HepG2 (cell line): ENCODE measurements around the gene METAP1D. TPM values are rescaled to one million over a fixed set of nuclear protein-coding genes. Genes with fewer than 3 reads are reported as not detected.
A peak's percentile ranks its signal among the peaks of the same experiment; 100 is the strongest.

Source experiments
- ARNTL ChIP-seq: sonication (generic); formaldehyde crosslinking; IDR thresholded peaks from 2 replicates; pipeline ENCODE4 v1.4.0; 2020; ENCODE audit warnings: mild to moderate bottlenecking, missing genetic modification reagents
- DR1 ChIP-seq: sonication (generic); formaldehyde crosslinking; IDR thresholded peaks from 2 replicates; pipeline ENCODE4 v1.8.0; 2021; ENCODE audit warnings: mild to moderate bottlenecking, missing genetic modification reagents, inconsistent platforms
- E2F2 ChIP-seq: sonication (generic); formaldehyde crosslinking; IDR thresholded peaks from 2 replicates; pipeline ENCODE4 v1.4.0; 2020; ENCODE audit warnings: missing genetic modification reagents, borderline replicate concordance
- FOXM1 ChIP-seq: sonication (generic); formaldehyde crosslinking; IDR thresholded peaks from 2 replicates; pipeline ENCODE4 v1.5.0; 2020; ENCODE audit warnings: missing genetic modification reagents
- HES4 ChIP-seq: sonication (generic); formaldehyde crosslinking; IDR thresholded peaks from 2 replicates; pipeline ENCODE4 v1.9.0; 2021; ENCODE audit warnings: mild to moderate bottlenecking, missing genetic modification reagents, borderline replicate concordance
- HNF1A ChIP-seq, 2 experiments: sonication (generic) in 1 of 2; formaldehyde crosslinking in 1 of 2; IDR thresholded peaks; 2 replicates each; pipeline versions ENCODE4 v1.4.0 to v1.6.1; 2016 to 2020; ENCODE audit warnings: borderline replicate concordance in 1 of 2, low read depth in 1 of 2, mild to moderate bottlenecking in 1 of 2, missing genetic modification reagents in 1 of 2
- KDM5A ChIP-seq: fragments of 200-600 bp; sonication (generic); IDR thresholded peaks from 2 replicates; pipeline ENCODE4 v1.7.0; 2018; ENCODE audit warnings: antibody characterized with exemption, mild to moderate bottlenecking, low read length, borderline replicate concordance
- KLF6 ChIP-seq: IDR thresholded peaks from 2 replicates; pipeline ENCODE4 v1.8.0; 2016; ENCODE audit warnings: missing biosample characterization, missing genetic modification reagents
- NFKBIZ ChIP-seq: IDR thresholded peaks from 2 replicates; pipeline ENCODE4 v1.6.1; 2018; ENCODE audit warnings: missing genetic modification reagents, missing compliant biosample characterization
- RBM39 ChIP-seq: fragments of 200-400 bp; formaldehyde crosslinking; IDR thresholded peaks from one replicate; pipeline ENCODE4 v1.6.1; 2018; ENCODE audit warnings: antibody characterized with exemption, mild to moderate bottlenecking, low read depth, low read length; ENCODE audit not compliant: poor library complexity, severe bottlenecking
- RCOR2 ChIP-seq: IDR thresholded peaks from 2 replicates; pipeline ENCODE4 v1.6.1; 2016; ENCODE audit warnings: missing biosample characterization, missing genetic modification reagents
- SATB2 ChIP-seq: sonication (generic); formaldehyde crosslinking; IDR thresholded peaks from 2 replicates; pipeline ENCODE4 v1.5.0; 2020; ENCODE audit warnings: missing genetic modification reagents
- ZBTB7B ChIP-seq: sonication (generic); formaldehyde crosslinking; IDR thresholded peaks from 2 replicates; pipeline ENCODE4 v1.4.0; 2020; ENCODE audit warnings: missing genetic modification reagents
- polyA plus RNA-seq, 8 experiments: library from polyadenylated mRNA; depleted of rRNA in 3 of 8; stranded (reverse) in 7 of 8; unstranded in 1 of 8; fragments of >200 nt; fragmentation: Illumina TruSeq in 4 of 8; extraction: Trizol in 4 of 8; gene quantifications; 2 replicates each; pipeline versions ENCODE4 v1.2.1 to v1.2.3, GENCODE V29; 2011 to 2016; ENCODE audit warnings: low read depth in 4 of 8, missing spikeins in 1 of 8, mixed read lengths in 1 of 8; ENCODE audit not compliant: insufficient read depth in 1 of 8
- total RNA-seq, 5 experiments: library from RNA; depleted of rRNA; stranded (reverse); fragments of >200 nt; fragmentation: Illumina TruSeq; extraction: Trizol; gene quantifications; 2 replicates each; pipeline ENCODE4 v1.2.3, GENCODE V29; 2016; ENCODE audit warnings: low read depth in 1 of 5
- TF ChIP-seq, protein P1 (sequence below): IDR thresholded peaks from 2 replicates; pipeline ENCODE4 v1.6.1; 2016; ENCODE audit warnings: low read depth, missing genetic modification reagents, missing compliant biosample characterization
- TF ChIP-seq, protein P2 (sequence below): sonication (generic); formaldehyde crosslinking; IDR thresholded peaks from 2 replicates; pipeline ENCODE4 v1.5.1; 2020; ENCODE audit warnings: missing genetic modification reagents, mild to moderate bottlenecking, borderline replicate concordance

Gene METAP1D
- total and polyA plus RNA-seq, 2 of the 13 experiments (the other 11 are each of a cell fraction or from before 2014, with no cell fraction given), result 14.7 to 21.6 TPM

DNA sequence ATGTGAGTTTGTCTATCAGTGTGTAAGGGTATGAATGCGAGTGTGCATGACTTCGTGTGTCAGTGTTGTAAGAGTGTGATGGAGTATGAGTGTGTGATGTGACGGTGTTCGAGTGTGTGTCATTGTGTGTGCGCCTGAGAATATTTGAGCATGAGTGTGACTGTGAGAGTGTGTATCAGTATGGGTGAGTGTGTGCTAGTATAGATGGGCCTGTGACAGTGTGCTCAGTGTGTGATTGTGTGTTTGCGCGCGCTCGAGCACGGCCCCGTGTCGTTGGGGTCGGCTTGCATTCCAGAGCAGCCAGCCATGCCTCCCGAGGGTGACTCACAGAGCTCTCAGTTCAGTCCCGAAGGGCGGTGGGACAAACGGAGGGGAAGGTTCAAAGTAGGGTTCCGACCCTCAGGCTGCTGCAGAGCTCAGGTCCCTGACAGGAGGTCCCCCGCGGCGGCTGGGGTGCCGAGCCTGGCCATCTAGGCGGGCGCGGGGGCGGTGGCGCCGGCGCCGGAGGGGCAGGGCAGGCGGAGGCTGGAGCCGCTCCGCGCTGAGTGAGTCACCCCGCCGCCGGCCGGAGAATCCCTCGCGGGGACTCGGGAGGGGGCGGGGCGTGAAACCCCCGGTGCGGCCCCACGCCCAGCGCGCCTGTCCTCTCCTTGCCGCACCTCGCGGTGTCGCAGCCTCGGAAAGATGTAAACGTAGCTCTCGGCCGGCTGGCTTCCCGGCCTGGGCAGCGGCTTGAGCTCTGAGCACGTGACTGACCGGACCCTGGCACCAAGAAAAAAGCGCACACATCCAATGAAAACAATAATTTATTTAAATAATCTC is 99.1 kb downstream of the METAP1D start (continued):
- TF ChIP-seq, protein P1, sequence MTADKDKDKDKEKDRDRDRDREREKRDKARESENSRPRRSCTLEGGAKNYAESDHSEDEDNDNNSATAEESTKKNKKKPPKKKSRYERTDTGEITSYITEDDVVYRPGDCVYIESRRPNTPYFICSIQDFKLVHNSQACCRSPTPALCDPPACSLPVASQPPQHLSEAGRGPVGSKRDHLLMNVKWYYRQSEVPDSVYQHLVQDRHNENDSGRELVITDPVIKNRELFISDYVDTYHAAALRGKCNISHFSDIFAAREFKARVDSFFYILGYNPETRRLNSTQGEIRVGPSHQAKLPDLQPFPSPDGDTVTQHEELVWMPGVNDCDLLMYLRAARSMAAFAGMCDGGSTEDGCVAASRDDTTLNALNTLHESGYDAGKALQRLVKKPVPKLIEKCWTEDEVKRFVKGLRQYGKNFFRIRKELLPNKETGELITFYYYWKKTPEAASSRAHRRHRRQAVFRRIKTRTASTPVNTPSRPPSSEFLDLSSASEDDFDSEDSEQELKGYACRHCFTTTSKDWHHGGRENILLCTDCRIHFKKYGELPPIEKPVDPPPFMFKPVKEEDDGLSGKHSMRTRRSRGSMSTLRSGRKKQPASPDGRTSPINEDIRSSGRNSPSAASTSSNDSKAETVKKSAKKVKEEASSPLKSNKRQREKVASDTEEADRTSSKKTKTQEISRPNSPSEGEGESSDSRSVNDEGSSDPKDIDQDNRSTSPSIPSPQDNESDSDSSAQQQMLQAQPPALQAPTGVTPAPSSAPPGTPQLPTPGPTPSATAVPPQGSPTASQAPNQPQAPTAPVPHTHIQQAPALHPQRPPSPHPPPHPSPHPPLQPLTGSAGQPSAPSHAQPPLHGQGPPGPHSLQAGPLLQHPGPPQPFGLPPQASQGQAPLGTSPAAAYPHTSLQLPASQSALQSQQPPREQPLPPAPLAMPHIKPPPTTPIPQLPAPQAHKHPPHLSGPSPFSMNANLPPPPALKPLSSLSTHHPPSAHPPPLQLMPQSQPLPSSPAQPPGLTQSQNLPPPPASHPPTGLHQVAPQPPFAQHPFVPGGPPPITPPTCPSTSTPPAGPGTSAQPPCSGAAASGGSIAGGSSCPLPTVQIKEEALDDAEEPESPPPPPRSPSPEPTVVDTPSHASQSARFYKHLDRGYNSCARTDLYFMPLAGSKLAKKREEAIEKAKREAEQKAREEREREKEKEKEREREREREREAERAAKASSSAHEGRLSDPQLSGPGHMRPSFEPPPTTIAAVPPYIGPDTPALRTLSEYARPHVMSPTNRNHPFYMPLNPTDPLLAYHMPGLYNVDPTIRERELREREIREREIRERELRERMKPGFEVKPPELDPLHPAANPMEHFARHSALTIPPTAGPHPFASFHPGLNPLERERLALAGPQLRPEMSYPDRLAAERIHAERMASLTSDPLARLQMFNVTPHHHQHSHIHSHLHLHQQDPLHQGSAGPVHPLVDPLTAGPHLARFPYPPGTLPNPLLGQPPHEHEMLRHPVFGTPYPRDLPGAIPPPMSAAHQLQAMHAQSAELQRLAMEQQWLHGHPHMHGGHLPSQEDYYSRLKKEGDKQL (CRISPR knock-in tag), result no peak
- TF ChIP-seq SATB2 (CRISPR knock-in tag) (no peak), KDM5A (0 out of 2 replicates have a peak, but pooled peaks have one; percentile 26), ZBTB7B (0 out of 2 replicates have a peak, but pooled peaks have one; percentile 69), DR1 (CRISPR knock-in tag) (no peak), ARNTL (CRISPR knock-in tag) (no peak), HNF1A (IDR thresholded peaks at IDR 0.05; ENCODE audit: low read depth) (no peak), HNF1A (CRISPR knock-in tag; IDR thresholded peaks at IDR 0.05; ENCODE audit: borderline replicate concordance) (no peak), FOXM1 (CRISPR knock-in tag) (no peak), KLF6 (CRISPR knock-in tag) (peak; percentile 58), E2F2 (CRISPR knock-in tag) (no peak), HES4 (peak; percentile 68), NFKBIZ (CRISPR knock-in tag) (no peak), RCOR2 (CRISPR knock-in tag) (no peak), RBM39 (peak; percentile 49)
- TF ChIP-seq, protein P2, sequence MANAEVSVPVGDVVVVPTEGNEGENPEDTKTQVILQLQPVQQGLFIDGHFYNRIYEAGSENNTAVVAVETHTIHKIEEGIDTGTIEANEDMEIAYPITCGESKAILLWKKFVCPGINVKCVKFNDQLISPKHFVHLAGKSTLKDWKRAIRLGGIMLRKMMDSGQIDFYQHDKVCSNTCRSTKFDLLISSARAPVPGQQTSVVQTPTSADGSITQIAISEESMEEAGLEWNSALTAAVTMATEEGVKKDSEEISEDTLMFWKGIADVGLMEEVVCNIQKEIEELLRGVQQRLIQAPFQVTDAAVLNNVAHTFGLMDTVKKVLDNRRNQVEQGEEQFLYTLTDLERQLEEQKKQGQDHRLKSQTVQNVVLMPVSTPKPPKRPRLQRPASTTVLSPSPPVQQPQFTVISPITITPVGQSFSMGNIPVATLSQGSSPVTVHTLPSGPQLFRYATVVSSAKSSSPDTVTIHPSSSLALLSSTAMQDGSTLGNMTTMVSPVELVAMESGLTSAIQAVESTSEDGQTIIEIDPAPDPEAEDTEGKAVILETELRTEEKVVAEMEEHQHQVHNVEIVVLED, result no peak
